ACC112 (cell line): Measurements from ENCODE around the gene MAGI2.
"Not testable (repeated sequence)": the region's sequence is repeated elsewhere in the genome, so short reads cannot be mapped to it uniquely, and the experiment has no call there.

Experiments
- H2AFZ ChIP-seq: fragments of 200-600 bp; sonication (generic); one replicate; pipeline ENCODE4 v1.6.0; 2017; ENCODE audit warnings: antibody characterized with exemption, low read length; ENCODE audit not compliant: unreplicated experiment
- H3K27ac ChIP-seq: fragments of 200-600 bp; sonication (generic); 2 replicates; pipeline ENCODE4 v1.5.1; 2014; ENCODE audit warnings: low read depth, mild to moderate bottlenecking, antibody characterized with exemption, low read length, moderate library complexity
- H3K27me3 ChIP-seq: fragments of 200-600 bp; sonication (generic); 2 replicates; pipeline ENCODE4 v1.6.1; 2014; ENCODE audit warnings: mild to moderate bottlenecking, antibody characterized with exemption, low read length, moderate library complexity, mixed read lengths; ENCODE audit not compliant: insufficient read depth
- H3K36me3 ChIP-seq: fragments of 200-600 bp; sonication (generic); 2 replicates; pipeline ENCODE4 v1.6.1; 2016; ENCODE audit warnings: mild to moderate bottlenecking, antibody characterized with exemption, low read length, moderate library complexity, mixed read lengths; ENCODE audit not compliant: insufficient read depth
- H3K4me1 ChIP-seq: fragments of 200-600 bp; sonication (generic); one replicate; pipeline ENCODE4 v1.6.1; 2016; ENCODE audit warnings: low read length, mixed read lengths; ENCODE audit not compliant: insufficient read depth, unreplicated experiment, control insufficient read depth
- H3K4me3 ChIP-seq: fragments of 200-600 bp; sonication (generic); 2 replicates; pipeline ENCODE4 v1.5.1; 2014; ENCODE audit warnings: mild to moderate bottlenecking, low read depth, low read length
- H3K79me2 ChIP-seq: fragments of 200-600 bp; sonication (generic); one replicate; pipeline ENCODE4 v1.6.0; 2016; ENCODE audit warnings: low read length; ENCODE audit not compliant: control insufficient read depth, unreplicated experiment, insufficient read depth

MAGI2 gene

GRCh38 chr7:78968951-78969350, 484.5 kb downstream of the MAGI2 start:
- peaks cover 3% of the 10 kb centered on the region for H3K4me1 ChIP-seq
- H2AFZ ChIP-seq: no peak overlapping the region
- H3K4me3 ChIP-seq: no peak overlapping the region
- no peaks in the 10 kb centered on the region for H3K36me3 ChIP-seq
- no peak overlapping the region for H3K27ac ChIP-seq
- no peaks in the 10 kb centered on the region for H3K27me3 ChIP-seq
- H3K79me2 ChIP-seq: no peaks in the 10 kb centered on the region

GRCh38 chr7:78967561-78967960, 485.9 kb downstream of the MAGI2 start:
- not testable (repeated sequence) for H3K4me1 ChIP-seq, H3K27ac ChIP-seq, H3K27me3 ChIP-seq, H3K79me2 ChIP-seq, H3K4me3 ChIP-seq, H2AFZ ChIP-seq, H3K36me3 ChIP-seq

- no peaks in the 10 kb centered on the region for H3K79me2 ChIP-seq
- H3K4me1 ChIP-seq: peaks cover 3% of the 10 kb centered on the region
- H3K27ac ChIP-seq: no peak overlapping the region
Measured at GRCh38 chr7:78967046-78967445, 486.4 kb downstream of the MAGI2 start.

GRCh38 chr7:78959477-78959876, 494.0 kb downstream of the MAGI2 start:
- no peak overlapping the region for H2AFZ ChIP-seq
- peaks cover under 1% of the 10 kb centered on the region for H3K4me1 ChIP-seq
- H3K27me3 ChIP-seq: no peaks in the 10 kb centered on the region
- H3K79me2 ChIP-seq: no peaks in the 10 kb centered on the region
- H3K36me3 ChIP-seq: no peaks in the 10 kb centered on the region
- H3K27ac ChIP-seq: no peak overlapping the region
- no peak overlapping the region for H3K4me3 ChIP-seq

More at GRCh38 chr7:78967046-78967445, 486.4 kb downstream of the MAGI2 start:
- Histone ChIP-seq H3K4me3 (no peak overlapping the region), H3K36me3 (no peaks in the 10 kb centered on the region), H2AFZ (no peak overlapping the region), H3K27me3 (no peaks in the 10 kb centered on the region)

GRCh38 chr7:78955329-78955728, 498.1 kb downstream of the MAGI2 start:
- H2AFZ ChIP-seq: no peak overlapping the region
- no peaks in the 10 kb centered on the region for H3K36me3 ChIP-seq
- no peak overlapping the region for H3K4me3 ChIP-seq
- no peaks in the 10 kb centered on the region for H3K27me3 ChIP-seq
- no peaks in the 10 kb centered on the region for H3K79me2 ChIP-seq
- no peak overlapping the region for H3K27ac ChIP-seq
- peaks cover 5% of the 10 kb centered on the region for H3K4me1 ChIP-seq

- Histone ChIP-seq H3K4me3 (no peak overlapping the region), H3K36me3 (no peaks in the 10 kb centered on the region), H3K27ac (no peak overlapping the region), H3K79me2 (no peaks in the 10 kb centered on the region), H3K27me3 (no peaks in the 10 kb centered on the region), H2AFZ (no peak overlapping the region), H3K4me1 (peaks cover 5% of the 10 kb centered on the region)
Measured at GRCh38 chr7:78953726-78954363, 499.6 kb downstream of the MAGI2 start.

GRCh38 chr7:78953090-78953489, 500.4 kb downstream of the MAGI2 start:
- H3K4me1 ChIP-seq: peaks cover 5% of the 10 kb centered on the region
- no peak overlapping the region for H2AFZ ChIP-seq
- H3K79me2 ChIP-seq: no peaks in the 10 kb centered on the region
- H3K4me3 ChIP-seq: no peak overlapping the region
- H3K36me3 ChIP-seq: no peaks in the 10 kb centered on the region
- no peak overlapping the region for H3K27ac ChIP-seq
- H3K27me3 ChIP-seq: no peaks in the 10 kb centered on the region

- H2AFZ ChIP-seq: no peak overlapping the region
- H3K27ac ChIP-seq: no peak overlapping the region
- no peaks in the 10 kb centered on the region for H3K36me3 ChIP-seq
- H3K4me3 ChIP-seq: no peak overlapping the region
- no peaks in the 10 kb centered on the region for H3K27me3 ChIP-seq
- no peaks in the 10 kb centered on the region for H3K4me1 ChIP-seq
- H3K79me2 ChIP-seq: no peaks in the 10 kb centered on the region
Measured at GRCh38 chr7:78939669-78940068, 513.8 kb downstream of the MAGI2 start.

- no peak overlapping the region for H3K27ac ChIP-seq
Measured at GRCh38 chr7:78924581-78924980, 528.9 kb downstream of the MAGI2 start.

GRCh38 chr7:78912781-78913180, 540.7 kb downstream of the MAGI2 start:
- Histone ChIP-seq H3K4me3 (no peak overlapping the region), H3K36me3 (no peaks in the 10 kb centered on the region), H3K79me2 (no peaks in the 10 kb centered on the region), H3K4me1 (no peaks in the 10 kb centered on the region), H2AFZ (no peak overlapping the region), H3K27ac (no peak overlapping the region), H3K27me3 (no peaks in the 10 kb centered on the region)

More at GRCh38 chr7:78924581-78924980, 528.9 kb downstream of the MAGI2 start:
- Histone ChIP-seq H3K4me1 (no peaks in the 10 kb centered on the region), H2AFZ (no peak overlapping the region), H3K27me3 (no peaks in the 10 kb centered on the region), H3K79me2 (no peaks in the 10 kb centered on the region), H3K36me3 (no peaks in the 10 kb centered on the region), H3K4me3 (no peak overlapping the region)

GRCh38 chr7:78906735-78907134, 546.7 kb downstream of the MAGI2 start:
- Histone ChIP-seq H3K36me3 (no peaks in the 10 kb centered on the region), H3K27ac (no peak overlapping the region), H3K4me3 (no peak overlapping the region), H3K27me3 (no peaks in the 10 kb centered on the region), H3K4me1 (no peaks in the 10 kb centered on the region), H2AFZ (no peak overlapping the region), H3K79me2 (no peaks in the 10 kb centered on the region)
